Body of pancreas (tissue), 4 donors: ENCODE data around the gene COL19A1.

Experiments used
- CTCF ChIP-seq, 7 experiments: fragments of 450-650 bp in 4 of 7; fragments of 200-600 bp in 3 of 7; sonication (generic) in 3 of 7; IDR thresholded peaks; one replicate each; pipeline ENCODE4 v1.5.1; 2016 to 2019; ENCODE audit warnings: antibody characterized with exemption in 7 of 7
- POLR2A ChIP-seq, 3 donors: fragments of 450-650 bp; IDR thresholded peaks; one replicate each; pipeline ENCODE4 v1.6.1; 2016; ENCODE audit warnings: antibody characterized with exemption in 3 of 3, mild to moderate bottlenecking in 2 of 3

- TF ChIP-seq POLR2A (IDR thresholded peaks at IDR 0.05): no peak
- TF ChIP-seq CTCF (IDR thresholded peaks at IDR 0.05): no peak
Measured at GRCh38 chr6:69873291-69873690, 6.9 kb downstream of the COL19A1 start.
